Naive B cell (primary cell): ENCODE data around the gene APEH. TPM values are rescaled to one million over a fixed set of nuclear protein-coding genes. Genes with fewer than 3 reads are reported as not detected.

Experiments
- ATAC-seq, 2 donors: fragments of 150-1000 bp; cut with Tn5 transposase; 2 replicates each; pipeline ENCODE4 v1.10.0; 2021; ENCODE audit warnings: low read depth in 2 of 2, mild to moderate bottlenecking in 2 of 2, moderate library complexity in 2 of 2
- DNase-seq: peaks from one replicate; pipeline ENCODE4 v3.0.0; 2022
- H3K27ac Mint-ChIP-seq, 6 donors: one replicate each; pipeline ENCODE4 v1.8.0; 2020 to 2022; ENCODE audit warnings: mild to moderate bottlenecking in 6 of 6, mixed read lengths in 6 of 6, moderate library complexity in 5 of 6, inconsistent platforms in 2 of 6
- H3K27me3 Mint-ChIP-seq, 3 donors: one replicate each; pipeline ENCODE4 v1.8.0; 2021 to 2022; ENCODE audit warnings: mixed read lengths in 3 of 3, mild to moderate bottlenecking in 1 of 3
- H3K36me3 Mint-ChIP-seq, 2 donors: one replicate each; pipeline ENCODE4 v1.8.0; 2020 to 2022; ENCODE audit warnings: mixed read lengths in 2 of 2, inconsistent platforms in 1 of 2, mild to moderate bottlenecking in 1 of 2
- H3K4me1 Mint-ChIP-seq, 3 donors: one replicate each; pipeline ENCODE4 v1.8.0; 2020 to 2022; ENCODE audit warnings: mixed read lengths in 3 of 3, inconsistent platforms in 1 of 3, mild to moderate bottlenecking in 1 of 3, moderate library complexity in 1 of 3
- H3K4me3 Mint-ChIP-seq, 8 donors: one replicate each; pipeline ENCODE4 v1.8.0; 2020 to 2022; ENCODE audit warnings: mild to moderate bottlenecking in 8 of 8, mixed read lengths in 8 of 8, moderate library complexity in 8 of 8, inconsistent platforms in 2 of 8
- H3K9me3 Mint-ChIP-seq, 7 donors: one replicate each; pipeline ENCODE4 v1.8.0; 2020 to 2022; ENCODE audit warnings: mixed read lengths in 7 of 7, mild to moderate bottlenecking in 5 of 7, inconsistent platforms in 2 of 7, moderate library complexity in 1 of 7
- polyA plus RNA-seq, 6 donors: library from polyadenylated mRNA; unstranded; fragments of 300-500 nt; fragmentation: Illumina TruSeq; gene quantifications; one replicate each; pipeline ENCODE4 v1.2.3, GENCODE V29; 2021; ENCODE audit warnings: low read depth in 6 of 6

The APEH gene
- polyA plus RNA-seq, 6 donors from 2014 or later, result 73.4 to 105 (median 82.2) TPM

- no peaks in the 10 kb centered on the region for H3K36me3 Mint-ChIP-seq
- no peak overlapping the region for H3K4me3 Mint-ChIP-seq
- H3K27me3 Mint-ChIP-seq, result peaks cover under 1 to 5% (median under 1%) of the 10 kb centered on the region in 3 donors
- no peak for ATAC-seq
- no peak overlapping the region for H3K27ac Mint-ChIP-seq
- H3K4me1 Mint-ChIP-seq, result no peaks in the 10 kb centered on the region
- no peaks in the 10 kb centered on the region for H3K9me3 Mint-ChIP-seq
- no peak for DNase-seq
Observed at GRCh38 chr3:49641292-49641691, 32.9 kb upstream of the APEH start.

DNA sequence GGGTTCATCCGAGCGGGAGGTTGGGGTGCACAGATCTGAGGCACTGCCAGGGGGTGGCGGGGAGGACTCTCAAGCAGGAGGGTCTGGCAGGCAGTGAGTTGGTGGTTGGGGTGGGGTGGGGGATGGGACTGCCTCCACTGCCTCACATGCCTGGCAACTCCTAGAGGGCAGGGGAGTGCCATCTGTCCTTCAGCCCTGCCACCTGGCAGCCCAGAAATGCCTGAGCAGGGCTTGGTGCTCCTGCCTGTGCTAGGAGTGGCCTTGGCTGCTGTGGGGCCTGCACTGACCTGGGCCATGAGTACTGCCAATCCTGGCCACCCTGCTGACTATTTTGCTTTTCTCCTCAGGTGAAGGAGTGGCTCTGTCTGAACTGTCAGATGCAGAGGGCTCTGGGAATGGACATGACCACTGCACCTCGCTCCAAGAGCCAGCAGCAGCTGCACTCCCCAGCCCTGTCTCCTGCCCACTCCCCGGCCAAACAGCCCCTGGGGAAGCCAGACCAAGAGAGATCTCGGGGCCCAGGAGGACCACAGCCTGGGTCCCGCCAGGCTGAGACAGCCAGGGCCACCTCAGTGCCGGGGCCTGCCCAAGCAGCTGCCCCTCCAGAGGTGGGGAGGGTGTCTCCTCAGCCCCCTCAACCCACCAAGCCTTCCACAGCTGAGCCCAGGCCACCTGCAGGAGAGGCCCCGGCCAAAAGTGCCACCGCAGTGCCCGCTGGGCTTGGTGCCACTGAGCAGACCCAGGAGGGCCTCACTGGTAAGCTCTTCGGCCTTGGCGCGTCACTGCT is 32.0 kb upstream of the APEH start:
- Mint-ChIP-seq H3K27me3 (peaks cover 0 to 5% (median 0%) of the 10 kb centered on the region in 3 donors), H3K4me1 (no peaks in the 10 kb centered on the region), H3K27ac (no peak overlapping the region), H3K4me3 (no peak overlapping the region), H3K9me3 (no peaks in the 10 kb centered on the region), H3K36me3 (no peaks in the 10 kb centered on the region)
- no peak for ATAC-seq
- DNase-seq, result no peak

- Mint-ChIP-seq H3K27ac (no peak overlapping the region), H3K4me1 (no peaks in the 10 kb centered on the region), H3K9me3 (no peaks in the 10 kb centered on the region), H3K36me3 (no peaks in the 10 kb centered on the region), H3K27me3 (peaks cover 0 to 5% (median 0%) of the 10 kb centered on the region in 3 donors), H3K4me3 (no peak overlapping the region)
- DNase-seq, result no peak
- ATAC-seq, result no peak
Observed at GRCh38 chr3:49642708-49643145, 31.4 kb upstream of the APEH start.

DNA sequence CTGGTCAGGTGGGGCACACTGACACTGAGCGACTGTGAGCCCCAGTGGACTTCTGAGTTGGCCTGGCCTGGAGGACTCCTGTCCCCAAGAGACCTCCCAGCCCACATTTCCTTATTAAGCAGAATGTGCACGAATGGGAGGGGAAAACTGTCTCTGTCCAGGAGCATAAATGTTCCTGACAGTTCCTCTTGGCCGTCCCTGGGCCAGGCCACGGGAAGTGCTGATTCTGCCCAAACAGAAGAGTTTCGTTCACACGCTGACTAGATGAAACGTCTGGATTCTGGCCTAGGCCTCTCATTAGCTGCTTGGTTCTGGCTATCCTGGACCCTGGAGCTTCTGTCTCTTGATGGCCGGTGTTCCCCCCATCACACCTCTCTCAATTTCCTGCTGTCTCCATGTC is 29.5 kb upstream of the APEH start:
- peaks cover 0 to 5% (median 0%) of the 10 kb centered on the region in 3 donors for H3K27me3 Mint-ChIP-seq
- no peak overlapping the region for H3K27ac Mint-ChIP-seq
- no peaks in the 10 kb centered on the region for H3K4me1 Mint-ChIP-seq
- no peaks in the 10 kb centered on the region for H3K36me3 Mint-ChIP-seq
- H3K9me3 Mint-ChIP-seq, result no peaks in the 10 kb centered on the region
- DNase-seq (no peak), ATAC-seq (no peak)
- H3K4me3 Mint-ChIP-seq, result no peak overlapping the region

GRCh38 chr3:49646236-49646635 is 27.9 kb upstream of the APEH start:
- Mint-ChIP-seq H3K36me3 (no peaks in the 10 kb centered on the region), H3K27me3 (peaks cover 0 to under 1% (median 0%) of the 10 kb centered on the region in 3 donors), H3K9me3 (no peaks in the 10 kb centered on the region), H3K4me3 (no peak overlapping the region), H3K27ac (no peak overlapping the region), H3K4me1 (no peaks in the 10 kb centered on the region)
- ATAC-seq (no peak), DNase-seq (no peak)

GRCh38 chr3:49647741-49648140 is 26.4 kb upstream of the APEH start:
- Mint-ChIP-seq H3K4me1 (no peaks in the 10 kb centered on the region), H3K9me3 (no peaks in the 10 kb centered on the region), H3K4me3 (no peak overlapping the region), H3K27me3 (no peaks in the 10 kb centered on the region), H3K27ac (no peak overlapping the region), H3K36me3 (no peaks in the 10 kb centered on the region)
- ATAC-seq (no peak), DNase-seq (no peak)

GRCh38 chr3:49648354-49649019 is 25.7 kb upstream of the APEH start:
- H3K36me3 Mint-ChIP-seq, result no peaks in the 10 kb centered on the region
- H3K27ac Mint-ChIP-seq, result peak overlapping the region in 1 of 6 donors; percentile 32
- no peak overlapping the region for H3K4me3 Mint-ChIP-seq
- H3K9me3 Mint-ChIP-seq, result no peaks in the 10 kb centered on the region
- ATAC-seq (no peak), DNase-seq (no peak)
- H3K4me1 Mint-ChIP-seq, result no peaks in the 10 kb centered on the region
- H3K27me3 Mint-ChIP-seq, result no peaks in the 10 kb centered on the region

DNA sequence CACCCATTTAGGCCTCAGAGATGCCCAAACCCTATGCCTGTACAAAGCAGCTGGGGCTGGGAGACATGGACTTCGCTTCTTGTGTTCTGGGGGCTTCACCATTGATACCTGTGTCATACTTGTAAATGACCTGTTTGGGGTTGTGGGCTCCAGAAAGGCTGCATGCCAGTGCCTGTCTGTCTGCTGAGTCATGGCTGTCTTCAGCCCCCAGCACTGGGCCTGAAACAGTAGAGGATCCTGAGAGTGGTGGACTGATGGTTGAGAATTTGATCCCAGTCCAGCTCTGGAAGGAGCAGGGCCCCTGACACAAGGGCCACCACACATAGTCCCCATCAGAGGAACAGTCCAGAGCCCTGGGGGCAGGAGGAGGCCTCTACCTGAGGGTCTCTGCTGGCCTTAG is 24.6 kb upstream of the APEH start:
- H3K4me1 Mint-ChIP-seq, result peaks cover 0 to 8% (median 0%) of the 10 kb centered on the region in 3 donors
- no peaks in the 10 kb centered on the region for H3K27me3 Mint-ChIP-seq
- DNase-seq, result no peak
- H3K27ac Mint-ChIP-seq, result no peak overlapping the region
- no peaks in the 10 kb centered on the region for H3K9me3 Mint-ChIP-seq
- H3K4me3 Mint-ChIP-seq, result no peak overlapping the region
- no peak for ATAC-seq
- no peaks in the 10 kb centered on the region for H3K36me3 Mint-ChIP-seq

- no peaks in the 10 kb centered on the region for H3K36me3 Mint-ChIP-seq
- ATAC-seq, result no peak
- peaks cover 0 to 8% (median 2%) of the 10 kb centered on the region in 3 donors for H3K4me1 Mint-ChIP-seq
Observed at GRCh38 chr3:49650177-49650576, 24.0 kb upstream of the APEH start.

GRCh38 chr3:49650637-49651036 is 23.5 kb upstream of the APEH start:
- no peak for DNase-seq
- Mint-ChIP-seq H3K4me1 (peaks cover 0 to 8% (median 2%) of the 10 kb centered on the region in 3 donors), H3K27ac (no peak overlapping the region), H3K36me3 (no peaks in the 10 kb centered on the region), H3K4me3 (no peak overlapping the region), H3K27me3 (no peaks in the 10 kb centered on the region), H3K9me3 (no peaks in the 10 kb centered on the region)
- ATAC-seq, result no peak

More at GRCh38 chr3:49650177-49650576, 24.0 kb upstream of the APEH start:
- Mint-ChIP-seq H3K27ac (no peak overlapping the region), H3K27me3 (no peaks in the 10 kb centered on the region), H3K4me3 (no peak overlapping the region), H3K9me3 (no peaks in the 10 kb centered on the region)
- no peak for DNase-seq

DNA sequence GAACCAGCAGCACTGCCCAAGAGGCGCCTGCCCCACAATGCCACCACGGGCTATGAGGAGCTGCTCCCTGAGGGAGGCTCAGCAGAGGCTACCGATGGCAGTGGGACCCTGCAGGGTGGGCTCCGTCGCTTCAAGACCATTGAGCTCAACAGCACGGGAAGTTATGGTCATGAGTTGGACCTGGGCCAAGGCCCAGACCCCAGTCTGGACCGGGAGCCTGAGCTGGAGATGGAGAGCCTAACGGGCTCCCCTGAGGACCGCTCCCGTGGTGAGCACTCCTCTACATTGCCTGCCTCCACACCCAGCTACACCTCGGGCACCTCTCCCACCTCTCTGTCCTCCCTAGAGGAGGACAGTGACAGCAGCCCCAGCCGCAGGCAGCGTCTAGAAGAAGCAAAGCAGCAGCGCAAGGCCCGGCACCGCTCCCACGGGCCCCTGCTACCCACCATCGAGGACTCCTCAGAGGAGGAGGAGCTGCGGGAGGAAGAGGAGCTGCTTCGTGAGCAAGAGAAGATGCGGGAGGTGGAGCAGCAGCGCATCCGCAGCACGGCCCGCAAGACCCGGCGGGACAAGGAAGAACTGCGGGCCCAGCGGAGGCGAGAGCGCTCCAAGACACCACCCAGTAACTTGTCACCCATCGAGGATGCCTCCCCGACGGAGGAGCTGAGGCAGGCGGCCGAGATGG is 21.8 kb upstream of the APEH start:
- no peak overlapping the region for H3K4me3 Mint-ChIP-seq
- peaks cover 0 to 6% (median 5%) of the 10 kb centered on the region in 3 donors for H3K27me3 Mint-ChIP-seq
- H3K36me3 Mint-ChIP-seq, result no peaks in the 10 kb centered on the region
- H3K9me3 Mint-ChIP-seq, result no peaks in the 10 kb centered on the region
- peak overlapping the region in 1 of 6 donors; percentile 38 for H3K27ac Mint-ChIP-seq
- ATAC-seq, result no peak
- peaks cover 0 to 8% (median 2%) of the 10 kb centered on the region in 3 donors for H3K4me1 Mint-ChIP-seq
- DNase-seq, result no peak

GRCh38 chr3:49652903-49653415 is 21.2 kb upstream of the APEH start:
- H3K27ac Mint-ChIP-seq, result no peak overlapping the region
- no peaks in the 10 kb centered on the region for H3K9me3 Mint-ChIP-seq
- H3K4me3 Mint-ChIP-seq, result no peak overlapping the region
- peaks cover 0 to 6% (median 5%) of the 10 kb centered on the region in 3 donors for H3K27me3 Mint-ChIP-seq
- H3K36me3 Mint-ChIP-seq, result no peaks in the 10 kb centered on the region
- H3K4me1 Mint-ChIP-seq, result peaks cover 0 to 8% (median 2%) of the 10 kb centered on the region in 3 donors
- ATAC-seq (no peak), DNase-seq (no peak)

- peaks cover 0 to 8% (median 2%) of the 10 kb centered on the region in 3 donors for H3K4me1 Mint-ChIP-seq
- DNase-seq, result no peak
- H3K27ac Mint-ChIP-seq, result no peak overlapping the region
- H3K27me3 Mint-ChIP-seq, result peaks cover 0 to 11% (median 9%) of the 10 kb centered on the region in 3 donors
- H3K4me3 Mint-ChIP-seq, result no peak overlapping the region
- no peak for ATAC-seq
- no peaks in the 10 kb centered on the region for H3K36me3 Mint-ChIP-seq
- no peaks in the 10 kb centered on the region for H3K9me3 Mint-ChIP-seq
Observed at GRCh38 chr3:49653621-49654020, 20.5 kb upstream of the APEH start.
